DOHH2 (cell line): ENCODE results near the gene IRAK2.

Source experiments
- EZH2phosphoT487 ChIP-seq: fragments of 200-600 bp; sonication (generic); IDR thresholded peaks from 2 replicates; pipeline ENCODE4 v1.6.1; 2017; ENCODE audit warnings: borderline replicate concordance, mild to moderate bottlenecking, antibody characterized with exemption, low read length, moderate library complexity, mixed read lengths
- TF ChIP-seq, protein P1 (sequence below): fragments of 200-600 bp; sonication (generic); IDR thresholded peaks from one replicate; pipeline ENCODE4 v1.5.1; 2014; ENCODE audit warnings: antibody characterized with exemption, mild to moderate bottlenecking, low read depth, low read length; ENCODE audit not compliant: poor library complexity, severe bottlenecking

DNA sequence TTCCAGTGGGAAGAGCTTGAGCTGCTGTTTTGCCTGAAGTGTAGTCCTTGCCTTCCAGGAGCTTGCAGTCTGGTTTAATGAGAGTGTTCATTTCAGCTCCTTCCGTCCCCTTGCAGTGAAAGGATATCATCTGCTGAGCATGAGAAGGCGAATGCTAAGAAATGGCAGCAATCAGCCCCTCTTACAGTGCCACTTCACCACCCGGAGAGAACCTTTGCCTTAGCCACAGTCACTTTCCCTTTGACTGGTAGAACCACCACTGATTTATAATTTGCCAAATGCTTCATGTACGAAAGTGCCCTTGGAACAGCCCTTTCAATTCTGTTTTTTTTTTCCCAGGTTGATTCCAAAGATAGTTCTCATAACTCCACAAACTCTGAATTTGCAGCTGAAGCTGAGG is 95.1 kb downstream of the IRAK2 start:
- TF ChIP-seq, protein P1, sequence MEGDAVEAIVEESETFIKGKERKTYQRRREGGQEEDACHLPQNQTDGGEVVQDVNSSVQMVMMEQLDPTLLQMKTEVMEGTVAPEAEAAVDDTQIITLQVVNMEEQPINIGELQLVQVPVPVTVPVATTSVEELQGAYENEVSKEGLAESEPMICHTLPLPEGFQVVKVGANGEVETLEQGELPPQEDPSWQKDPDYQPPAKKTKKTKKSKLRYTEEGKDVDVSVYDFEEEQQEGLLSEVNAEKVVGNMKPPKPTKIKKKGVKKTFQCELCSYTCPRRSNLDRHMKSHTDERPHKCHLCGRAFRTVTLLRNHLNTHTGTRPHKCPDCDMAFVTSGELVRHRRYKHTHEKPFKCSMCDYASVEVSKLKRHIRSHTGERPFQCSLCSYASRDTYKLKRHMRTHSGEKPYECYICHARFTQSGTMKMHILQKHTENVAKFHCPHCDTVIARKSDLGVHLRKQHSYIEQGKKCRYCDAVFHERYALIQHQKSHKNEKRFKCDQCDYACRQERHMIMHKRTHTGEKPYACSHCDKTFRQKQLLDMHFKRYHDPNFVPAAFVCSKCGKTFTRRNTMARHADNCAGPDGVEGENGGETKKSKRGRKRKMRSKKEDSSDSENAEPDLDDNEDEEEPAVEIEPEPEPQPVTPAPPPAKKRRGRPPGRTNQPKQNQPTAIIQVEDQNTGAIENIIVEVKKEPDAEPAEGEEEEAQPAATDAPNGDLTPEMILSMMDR = no peak
- TF ChIP-seq EZH2phosphoT487 = no peak
